Thymus (tissue), 11 donors: Measurements from ENCODE around the gene SDE2. TPM values are rescaled to one million over a fixed set of nuclear protein-coding genes. Genes with fewer than 3 reads are reported as not detected.
"Not testable (repeated sequence)": the region's sequence is repeated elsewhere in the genome, so short reads cannot be mapped to it uniquely, and the experiment has no call there.

Experiments
- DNase-seq, 9 donors: peaks; one replicate each; pipeline ENCODE4 v3.0.0-alpha.2; 2013; ENCODE audit warnings: low spot score in 9 of 9, low read depth in 6 of 9, missing footprints in 1 of 9
- H3K27ac ChIP-seq, 2 donors: one replicate each; pipeline ENCODE4 v1.5.1; 2013; ENCODE audit warnings: control low read depth in 1 of 2, low read depth in 1 of 2, low read length in 1 of 2, mild to moderate bottlenecking in 1 of 2, moderate library complexity in 1 of 2
- H3K27me3 ChIP-seq, 2 donors: one replicate each; pipeline ENCODE4 v1.5.1; 2013; ENCODE audit warnings: low read length in 1 of 2; ENCODE audit not compliant: control insufficient read depth in 2 of 2, insufficient read depth in 1 of 2
- H3K36me3 ChIP-seq, 2 donors: one replicate each; pipeline ENCODE4 v1.5.1; 2013; ENCODE audit warnings: low read length in 1 of 2, mild to moderate bottlenecking in 1 of 2, moderate library complexity in 1 of 2; ENCODE audit not compliant: control insufficient read depth in 2 of 2, insufficient read depth in 2 of 2
- H3K4me1 ChIP-seq, 2 donors: one replicate each; pipeline ENCODE4 v1.5.1; 2013; ENCODE audit warnings: low read length in 2 of 2; ENCODE audit not compliant: control insufficient read depth in 2 of 2, insufficient read depth in 2 of 2
- H3K4me3 ChIP-seq, 2 donors: one replicate each; pipeline ENCODE4 v1.5.1; 2013; ENCODE audit warnings: low read length in 2 of 2, control low read depth in 1 of 2, mild to moderate bottlenecking in 1 of 2
- H3K9me3 ChIP-seq, 2 donors: one replicate each; pipeline ENCODE4 v1.5.1; 2013; ENCODE audit warnings: low read length in 1 of 2, mild to moderate bottlenecking in 1 of 2; ENCODE audit not compliant: control insufficient read depth in 2 of 2, insufficient read depth in 1 of 2
- whole genome bisulfite sequencing: extraction: QIAGEN DNeasy Blood & Tissue Kit; methylation state at CpG from one replicate; pipeline ENCODE4 v1.1.7; 2013; 5-methylcytosine and 5-hydroxymethylcytosine counted together
- polyA plus RNA-seq: library from polyadenylated mRNA; stranded (reverse); fragments of 200-250 nt; gene quantifications from one replicate; pipeline ENCODE4 v1.2.3, GENCODE V29; 2013
- total RNA-seq: library from RNA; stranded (reverse); fragments of 120-200 nt; gene quantifications from one replicate; pipeline ENCODE4 v1.2.4, GENCODE V29; 2013
- donor health status: healthy.

Gene SDE2
- total and polyA plus RNA-seq, 2 donors = 13.8 to 29.7 TPM

GRCh38 chr1:225944387-225944786 is 54.8 kb downstream of the SDE2 start:
- Histone ChIP-seq H3K27me3 (peaks cover 0 to 3% of the 10 kb centered on the region in 2 donors), H3K4me1 (peaks cover 0 to 10% of the 10 kb centered on the region in 2 donors), H3K9me3 (no peaks in the 10 kb centered on the region), H3K4me3 (no peak overlapping the region), H3K36me3 (no peaks in the 10 kb centered on the region), H3K27ac (no peak overlapping the region)
- WGBS = 97% methylated on average over 2 of the region's 2 CpGs
- DNase-seq = no peak

- 99% methylated on average over 4 of the region's 4 CpGs for WGBS
- H3K4me3 ChIP-seq = no peak overlapping the region
- no peak for DNase-seq
Measured at GRCh38 chr1:225943582-225943981, 55.6 kb downstream of the SDE2 start.

GRCh38 chr1:225942574-225942973 is 56.6 kb downstream of the SDE2 start:
- Histone ChIP-seq H3K36me3 (no peaks in the 10 kb centered on the region), H3K27me3 (peaks cover 0 to 6% of the 10 kb centered on the region in 2 donors), H3K27ac (no peak overlapping the region), H3K4me3 (no peak overlapping the region), H3K9me3 (no peaks in the 10 kb centered on the region), H3K4me1 (peaks cover 0 to 13% of the 10 kb centered on the region in 2 donors)
- DNase-seq = no peak
- 67% methylated on average over 7 of the region's 7 CpGs for WGBS

More at GRCh38 chr1:225943582-225943981, 55.6 kb downstream of the SDE2 start:
- H3K27ac ChIP-seq = no peak overlapping the region
- peaks cover 0 to 13% of the 10 kb centered on the region in 2 donors for H3K4me1 ChIP-seq
- peaks cover 0 to 6% of the 10 kb centered on the region in 2 donors for H3K27me3 ChIP-seq
- no peaks in the 10 kb centered on the region for H3K36me3 ChIP-seq
- no peaks in the 10 kb centered on the region for H3K9me3 ChIP-seq

GRCh38 chr1:225941942-225942222 is 57.3 kb downstream of the SDE2 start:
- H3K36me3 ChIP-seq = no peaks in the 10 kb centered on the region
- no peak for DNase-seq
- 82% methylated on average over 1 of the region's 1 CpG for WGBS

GRCh38 chr1:225941187-225941941 is 57.8 kb downstream of the SDE2 start, which contains the start of gene LEFTY2:
Gene LEFTY2 (minus strand): TSS chr1:225941220. CDS start chr1:225941140, 80 bp downstream.
- Histone ChIP-seq H3K4me3 (no peak within 1 kb of the TSS), H3K4me1 (peaks cover 0 to 13% of the 10 kb centered on the region in 2 donors), H3K27ac (no peak within 1 kb of the TSS), H3K27me3 (peaks cover 0 to 6% of the 10 kb centered on the region in 2 donors), H3K9me3 (no peaks in the 10 kb centered on the region), H3K36me3 (no peaks in the 10 kb centered on the region)
- 93% methylated on average over 6 of the region's 6 CpGs for WGBS
- DNase-seq = no peak

More at GRCh38 chr1:225941942-225942222, 57.3 kb downstream of the SDE2 start:
- Histone ChIP-seq H3K27me3 (peaks cover 0 to 6% of the 10 kb centered on the region in 2 donors), H3K4me3 (no peak overlapping the region), H3K9me3 (no peaks in the 10 kb centered on the region), H3K27ac (no peak overlapping the region), H3K4me1 (peaks cover 0 to 13% of the 10 kb centered on the region in 2 donors)

- Histone ChIP-seq H3K4me1 (peaks cover 0 to 13% of the 10 kb centered on the region in 2 donors), H3K36me3 (no peaks in the 10 kb centered on the region), H3K9me3 (no peaks in the 10 kb centered on the region), H3K4me3 (no peak overlapping the region), H3K27ac (no peak overlapping the region), H3K27me3 (peaks cover 0 to 6% of the 10 kb centered on the region in 2 donors)
- DNase-seq = no peak
- 96% methylated on average over 25 of the region's 25 CpGs for WGBS
Measured at GRCh38 chr1:225940385-225941151, 58.6 kb downstream of the SDE2 start.

- H3K27me3 ChIP-seq, H3K36me3 ChIP-seq, DNase-seq, H3K4me3 ChIP-seq, H3K27ac ChIP-seq, H3K9me3 ChIP-seq, H3K4me1 ChIP-seq: not testable (repeated sequence)
- WGBS = 97% methylated on average over 8 of the region's 8 CpGs
Measured at GRCh38 chr1:225939939-225940310, 59.2 kb downstream of the SDE2 start.

- not testable (repeated sequence) for H3K27me3 ChIP-seq, H3K4me1 ChIP-seq, H3K27ac ChIP-seq, H3K9me3 ChIP-seq, H3K4me3 ChIP-seq, H3K36me3 ChIP-seq
- 74% methylated on average over 61 of the region's 69 CpGs for WGBS
- DNase-seq = peak in 3 of 9 donors; percentile 28 to 47 (median 44)
Measured at GRCh38 chr1:225939097-225939938, 59.8 kb downstream of the SDE2 start.
